T-helper 1 cell treated with Interleukin-12 subunit alpha and Interleukin-12 subunit beta and Interleukin-4 antibody, amounts not matched to agents 30 μg/mL and 1 μg/mL, for 36 hours (primary cell): ENCODE measurements around the gene FTO.

Experiments
- H3K27ac Mint-ChIP-seq: one replicate; pipeline ENCODE4 v1.8.0; 2021; ENCODE audit warnings: mild to moderate bottlenecking, mixed read lengths
- H3K27me3 Mint-ChIP-seq: one replicate; pipeline ENCODE4 v1.8.0; 2021; ENCODE audit warnings: low read depth, mixed read lengths
- H3K36me3 Mint-ChIP-seq: one replicate; pipeline ENCODE4 v1.8.0; 2021; ENCODE audit warnings: low read depth, mixed read lengths
- H3K4me1 Mint-ChIP-seq: one replicate; pipeline ENCODE4 v1.8.0; 2021; ENCODE audit warnings: low read depth, mixed read lengths
- H3K4me3 Mint-ChIP-seq: one replicate; pipeline ENCODE4 v1.8.0; 2021; ENCODE audit warnings: mild to moderate bottlenecking, moderate library complexity, mixed read lengths
- H3K9me3 Mint-ChIP-seq: one replicate; pipeline ENCODE4 v1.8.0; 2021; ENCODE audit warnings: mixed read lengths

The FTO gene

GRCh38 chr16:54193013-54193664, 489.2 kb downstream of the FTO start:
- Mint-ChIP-seq H3K27ac (no peak overlapping the region), H3K36me3 (no peaks in the 10 kb centered on the region), H3K9me3 (no peaks in the 10 kb centered on the region), H3K4me3 (no peak overlapping the region), H3K4me1 (no peaks in the 10 kb centered on the region), H3K27me3 (no peaks in the 10 kb centered on the region)

GRCh38 chr16:54193665-54194333, 489.8 kb downstream of the FTO start:
- Mint-ChIP-seq H3K36me3 (no peaks in the 10 kb centered on the region), H3K4me1 (no peaks in the 10 kb centered on the region), H3K27me3 (no peaks in the 10 kb centered on the region), H3K9me3 (no peaks in the 10 kb centered on the region), H3K27ac (no peak overlapping the region), H3K4me3 (no peak overlapping the region)

DNA sequence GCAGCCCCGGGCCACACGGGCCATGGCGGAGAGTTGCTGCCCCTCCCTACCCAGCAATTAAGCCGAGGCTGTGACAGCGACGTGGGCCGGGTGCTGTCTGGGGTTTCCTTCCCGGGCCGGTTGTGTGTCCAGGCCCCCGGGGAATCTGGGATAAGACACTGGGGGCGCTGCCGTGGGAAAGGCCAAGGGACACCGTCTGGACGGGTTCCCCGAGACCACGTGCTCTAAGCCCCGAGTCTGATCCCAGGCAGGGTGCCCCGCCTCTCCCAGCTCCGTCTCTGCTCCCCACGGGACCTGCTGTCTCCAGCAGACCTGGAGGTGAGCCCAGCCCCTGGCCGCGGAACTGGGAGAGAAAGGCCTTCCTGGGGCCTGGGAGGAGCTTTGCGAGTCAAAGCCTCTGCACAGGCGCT, 490.4 kb downstream of the FTO start:
- Mint-ChIP-seq H3K27me3 (no peaks in the 10 kb centered on the region), H3K27ac (no peak overlapping the region), H3K4me1 (no peaks in the 10 kb centered on the region), H3K4me3 (no peak overlapping the region), H3K36me3 (no peaks in the 10 kb centered on the region), H3K9me3 (no peaks in the 10 kb centered on the region)

GRCh38 chr16:54197758-54198157, 493.8 kb downstream of the FTO start:
- Mint-ChIP-seq H3K27ac (no peak overlapping the region), H3K9me3 (no peaks in the 10 kb centered on the region), H3K4me3 (no peak overlapping the region), H3K27me3 (no peaks in the 10 kb centered on the region), H3K4me1 (no peaks in the 10 kb centered on the region), H3K36me3 (no peaks in the 10 kb centered on the region)

DNA sequence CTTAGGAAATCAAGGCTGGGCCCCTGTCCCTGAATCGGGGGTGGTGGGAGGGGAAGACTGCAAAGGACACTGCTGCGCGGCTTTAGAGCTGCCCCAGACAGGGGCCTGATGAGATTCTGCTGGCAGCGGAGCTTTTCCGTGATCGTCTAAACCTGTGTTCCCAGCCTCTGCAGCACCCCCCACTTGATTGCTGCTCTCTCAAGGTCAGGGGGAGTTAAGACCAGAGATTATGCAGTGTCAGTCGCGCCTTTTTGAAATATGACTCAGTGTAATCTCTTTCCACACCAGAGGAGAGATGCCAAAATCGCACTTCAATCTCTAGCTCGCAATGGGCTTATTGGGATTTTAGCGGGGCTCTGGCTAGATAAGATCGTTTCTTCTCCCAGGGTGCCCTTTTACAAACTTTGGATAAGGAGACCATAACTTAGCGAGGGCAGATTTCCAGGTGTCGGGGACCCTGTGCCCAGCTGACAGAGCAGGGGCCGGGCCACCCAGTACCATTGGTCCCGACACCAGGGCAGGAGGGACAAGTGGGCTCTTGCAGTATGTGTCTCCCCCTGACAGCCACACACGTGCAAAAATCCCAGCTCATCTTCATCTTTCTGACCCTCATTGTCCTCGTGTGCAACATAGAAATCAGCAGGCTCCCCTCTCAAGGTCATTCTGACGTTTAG, 495.7 kb downstream of the FTO start:
- Mint-ChIP-seq H3K4me1 (no peaks in the 10 kb centered on the region), H3K36me3 (no peaks in the 10 kb centered on the region), H3K27me3 (no peaks in the 10 kb centered on the region), H3K27ac (no peak overlapping the region), H3K9me3 (peaks cover 5% of the 10 kb centered on the region), H3K4me3 (no peak overlapping the region)

DNA sequence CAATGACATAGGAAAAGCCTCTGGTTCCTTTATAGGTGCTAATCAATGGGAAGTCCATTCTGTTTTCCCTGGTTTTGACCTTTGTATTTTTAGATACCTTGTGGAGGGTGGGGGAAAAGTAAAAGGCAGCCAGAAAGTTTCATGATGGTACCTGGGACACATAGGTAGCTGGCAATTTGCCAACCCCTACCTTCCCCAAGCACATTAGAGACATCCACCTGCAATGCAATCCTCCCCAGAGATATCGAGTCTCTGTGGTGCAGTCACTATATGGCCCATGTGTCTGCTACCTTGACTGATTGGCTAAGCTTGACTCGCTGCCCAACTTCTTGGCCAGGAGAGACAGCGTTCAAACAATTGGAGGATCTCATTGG, 496.2 kb downstream of the FTO start:
- no peaks in the 10 kb centered on the region for H3K36me3 Mint-ChIP-seq
- no peaks in the 10 kb centered on the region for H3K4me1 Mint-ChIP-seq
- H3K27me3 Mint-ChIP-seq: no peaks in the 10 kb centered on the region
- H3K27ac Mint-ChIP-seq: no peak overlapping the region
- no peak overlapping the region for H3K4me3 Mint-ChIP-seq
- peaks cover 5% of the 10 kb centered on the region for H3K9me3 Mint-ChIP-seq

DNA sequence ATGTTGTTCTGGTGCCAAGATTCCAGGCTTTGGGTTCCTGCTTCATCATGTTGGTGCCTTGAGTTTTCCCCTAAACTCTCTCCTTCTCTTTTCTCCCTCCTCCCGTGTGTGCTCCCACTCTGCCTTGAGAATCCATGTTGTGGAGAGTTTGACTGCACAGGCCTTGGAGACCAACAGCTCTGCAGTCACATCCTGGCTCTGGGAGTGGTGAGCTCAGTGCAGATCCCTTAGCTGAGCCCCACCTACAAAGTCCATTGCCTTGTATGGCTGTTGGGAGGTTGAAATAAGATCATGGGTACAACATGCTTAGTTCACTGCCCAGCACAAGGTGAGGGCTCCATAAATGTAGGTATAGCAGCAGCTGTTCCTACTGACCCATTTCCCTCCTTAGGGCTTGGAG, 496.8 kb downstream of the FTO start:
- Mint-ChIP-seq H3K27me3 (no peaks in the 10 kb centered on the region), H3K9me3 (peaks cover 5% of the 10 kb centered on the region), H3K4me3 (no peak overlapping the region), H3K4me1 (no peaks in the 10 kb centered on the region), H3K27ac (no peak overlapping the region), H3K36me3 (no peaks in the 10 kb centered on the region)

GRCh38 chr16:54201200-54201599, 497.2 kb downstream of the FTO start:
- Mint-ChIP-seq H3K36me3 (no peaks in the 10 kb centered on the region), H3K27ac (no peak overlapping the region), H3K27me3 (no peaks in the 10 kb centered on the region), H3K4me1 (no peaks in the 10 kb centered on the region), H3K9me3 (peaks cover 5% of the 10 kb centered on the region), H3K4me3 (no peak overlapping the region)
